Right atrium auricular region (tissue), 2 donors: ENCODE data around the gene AFDN. TPM values are rescaled to one million over a fixed set of nuclear protein-coding genes. Genes with fewer than 3 reads are reported as not detected.

ENCODE experiments used
- DNase-seq: peaks from one replicate; pipeline ENCODE4 v3.0.0-alpha.2; 2019; ENCODE audit warnings: low spot score
- H3K27ac ChIP-seq, 2 donors: fragments of 200-600 bp; sonication (generic); 1 replicate in 1 of 2; 2 replicates in 1 of 2; pipeline ENCODE4 v1.5.1; 2016 to 2019
- H3K27me3 ChIP-seq, 2 donors: fragments of 200-600 bp; sonication (generic); one replicate each; pipeline versions ENCODE4 v1.5.1 to v1.6.0; 2017 to 2019
- H3K36me3 ChIP-seq: fragments of 200-600 bp; sonication (generic); one replicate; pipeline ENCODE4 v1.5.1; 2016
- H3K4me1 ChIP-seq, 2 donors: fragments of 200-600 bp; sonication (generic); one replicate each; pipeline versions ENCODE4 v1.5.1 to v1.6.0; 2017 to 2019
- H3K4me3 ChIP-seq, 2 donors: fragments of 200-600 bp; sonication (generic); 1 replicate in 1 of 2; 2 replicates in 1 of 2; pipeline ENCODE4 v1.5.1; 2017 to 2019; ENCODE audit warnings: mild to moderate bottlenecking in 1 of 2, moderate library complexity in 1 of 2
- H3K9me3 ChIP-seq, 2 donors: fragments of 200-600 bp; sonication (generic); one replicate each; pipeline ENCODE4 v1.5.1; 2019
- CTCF ChIP-seq, 2 donors: fragments of 200-600 bp; sonication (generic); IDR thresholded peaks; one replicate each; pipeline ENCODE4 v1.5.1; 2019; ENCODE audit warnings: antibody characterized with exemption in 2 of 2
- total RNA-seq, 2 donors: library from RNA; depleted of rRNA; stranded (reverse); fragments of >200 nt; gene quantifications; one replicate each; pipeline ENCODE4 v1.1.0, GENCODE V29; 2016

AFDN gene
- total RNA-seq, 2 donors from 2014 or later: 51.6 to 51.8 TPM

GRCh38 chr6:167860550-167861226 is 34.0 kb downstream of the AFDN start:
- H3K4me1 ChIP-seq: peaks cover 0 to 50% of the 10 kb centered on the region in 2 donors
- H3K27me3 ChIP-seq: no peaks in the 10 kb centered on the region
- H3K36me3 ChIP-seq: no peaks in the 10 kb centered on the region
- no peaks in the 10 kb centered on the region for H3K9me3 ChIP-seq
- no peak for TF ChIP-seq CTCF (IDR thresholded peaks at IDR 0.05)
- no peak overlapping the region for H3K4me3 ChIP-seq
- H3K27ac ChIP-seq: no peak overlapping the region
- no peak for DNase-seq

- no peak for TF ChIP-seq CTCF (IDR thresholded peaks at IDR 0.05)
- H3K4me1 ChIP-seq: peaks cover 0 to 47% of the 10 kb centered on the region in 2 donors
Observed at GRCh38 chr6:167861424-167861823, 34.7 kb downstream of the AFDN start.

GRCh38 chr6:167863897-167864296 is 37.2 kb downstream of the AFDN start:
- Histone ChIP-seq H3K27me3 (no peaks in the 10 kb centered on the region), H3K9me3 (no peaks in the 10 kb centered on the region), H3K4me1 (peaks cover 0 to 27% of the 10 kb centered on the region in 2 donors), H3K36me3 (peaks cover 9% of the 10 kb centered on the region), H3K27ac (no peak overlapping the region), H3K4me3 (no peak overlapping the region)
- no peak for DNase-seq
- no peak for TF ChIP-seq CTCF (IDR thresholded peaks at IDR 0.05)

More at GRCh38 chr6:167861424-167861823, 34.7 kb downstream of the AFDN start:
- no peak for DNase-seq
- H3K4me3 ChIP-seq: no peak overlapping the region
- no peak overlapping the region for H3K27ac ChIP-seq
- H3K36me3 ChIP-seq: no peaks in the 10 kb centered on the region
- H3K9me3 ChIP-seq: no peaks in the 10 kb centered on the region
- no peaks in the 10 kb centered on the region for H3K27me3 ChIP-seq

- Histone ChIP-seq H3K36me3 (peaks cover 9% of the 10 kb centered on the region), H3K4me3 (no peak overlapping the region), H3K9me3 (no peaks in the 10 kb centered on the region), H3K27me3 (no peaks in the 10 kb centered on the region), H3K27ac (no peak overlapping the region), H3K4me1 (peaks cover 0 to 5% of the 10 kb centered on the region in 2 donors)
- DNase-seq: no peak
- TF ChIP-seq CTCF (IDR thresholded peaks at IDR 0.05): no peak
Observed at GRCh38 chr6:167866642-167867041, 39.9 kb downstream of the AFDN start.

DNA sequence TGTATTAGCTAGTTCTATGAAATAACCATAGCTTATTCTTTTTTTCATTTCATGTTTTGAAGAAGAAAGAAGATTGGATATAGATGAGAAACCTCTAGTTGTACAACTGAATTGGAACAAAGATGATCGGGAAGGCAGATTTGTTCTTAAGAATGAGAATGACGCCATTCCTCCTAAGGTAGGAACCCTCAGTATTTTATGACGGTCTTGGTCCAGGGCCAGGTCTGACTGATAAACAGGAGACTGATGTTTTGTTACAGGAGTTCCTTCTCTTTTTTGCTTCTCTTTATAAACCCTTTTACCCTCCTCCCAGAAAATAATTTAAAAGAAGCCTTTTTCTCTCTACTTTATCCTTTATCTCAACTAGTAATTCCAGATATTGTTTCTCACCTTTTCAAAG is 43.6 kb downstream of the AFDN start:
- no peak overlapping the region for H3K4me3 ChIP-seq
- DNase-seq: no peak
- H3K27me3 ChIP-seq: no peaks in the 10 kb centered on the region
- H3K36me3 ChIP-seq: peaks cover 11% of the 10 kb centered on the region
- H3K27ac ChIP-seq: no peak overlapping the region
- H3K4me1 ChIP-seq: no peaks in the 10 kb centered on the region
- no peak for TF ChIP-seq CTCF (IDR thresholded peaks at IDR 0.05)
- H3K9me3 ChIP-seq: no peaks in the 10 kb centered on the region
